HepG2 (cell line): ENCODE results near the gene SEMA4F. TPM values are rescaled to one million over a fixed set of nuclear protein-coding genes. Genes with fewer than 3 reads are reported as not detected.

Source experiments
- CBFB ChIP-seq: sonication (generic); formaldehyde crosslinking; IDR thresholded peaks from 2 replicates; pipeline ENCODE4 v1.4.0; 2020; ENCODE audit warnings: missing genetic modification reagents
- CBX2 ChIP-seq, 2 experiments: fragments of 200-600 bp in 1 of 2; sonication (generic); formaldehyde crosslinking in 1 of 2; IDR thresholded peaks; 2 replicates each; pipeline versions ENCODE4 v1.7.0 to v1.8.1; 2018 to 2022; ENCODE audit warnings: low read depth in 2 of 2, low read length in 1 of 2, mild to moderate bottlenecking in 1 of 2, missing genetic modification reagents in 1 of 2
- CCAR2 ChIP-seq: fragments of 200-400 bp; formaldehyde crosslinking; optimal IDR thresholded peaks from 2 replicates; pipeline ENCODE3; 2018; ENCODE audit warnings: low read depth, mild to moderate bottlenecking, low read length, moderate library complexity
- GLI4 ChIP-seq: sonication (generic); formaldehyde crosslinking; IDR thresholded peaks from 2 replicates; pipeline ENCODE4 v1.5.1; 2020; ENCODE audit warnings: missing genetic modification reagents, mild to moderate bottlenecking, moderate library complexity, borderline replicate concordance
- GTF2F1 ChIP-seq: fragments of 150-350 bp; IDR thresholded peaks from 2 replicates; pipeline ENCODE4 v1.6.1; 2014; ENCODE audit warnings: low read length
- HNF4G ChIP-seq, 2 experiments: sonication (generic) in 1 of 2; formaldehyde crosslinking in 1 of 2; IDR thresholded peaks; 2 replicates each; pipeline versions ENCODE4 v1.4.0 to v1.6.1; 2011 to 2020; ENCODE audit warnings: borderline replicate concordance in 2 of 2, low read depth in 2 of 2, mild to moderate bottlenecking in 2 of 2, low read length in 1 of 2, missing genetic modification reagents in 1 of 2, moderate library complexity in 1 of 2
- HNRNPL ChIP-seq: fragments of 200-400 bp; formaldehyde crosslinking; IDR thresholded peaks from 2 replicates; pipeline ENCODE4 v1.6.1; 2017; ENCODE audit warnings: mild to moderate bottlenecking, low read depth, low read length
- HOXA5 ChIP-seq: sonication (generic); formaldehyde crosslinking; IDR thresholded peaks from 2 replicates; pipeline ENCODE4 v1.4.0; 2020; ENCODE audit warnings: missing genetic modification reagents
- KDM5B ChIP-seq: sonication (generic); formaldehyde crosslinking; IDR thresholded peaks from 2 replicates; pipeline ENCODE4 v1.4.0; 2020; ENCODE audit warnings: missing genetic modification reagents, mild to moderate bottlenecking, borderline replicate concordance
- KMT2B ChIP-seq: IDR thresholded peaks from 2 replicates; pipeline ENCODE4 v1.6.1; 2016; ENCODE audit warnings: missing genetic modification reagents, missing compliant biosample characterization
- NCOR1 ChIP-seq: fragments of 200-600 bp; sonication (generic); IDR thresholded peaks from 2 replicates; pipeline ENCODE4 v1.7.0; 2017; ENCODE audit warnings: antibody characterized with exemption, low read length, borderline replicate concordance
- THAP9 ChIP-seq: sonication (generic); formaldehyde crosslinking; IDR thresholded peaks from 2 replicates; pipeline ENCODE4; 2020; ENCODE audit warnings: missing genetic modification reagents, mild to moderate bottlenecking, borderline replicate concordance
- ZNF180 ChIP-seq: sonication (generic); formaldehyde crosslinking; IDR thresholded peaks from 2 replicates; pipeline ENCODE4 v1.4.0; 2020; ENCODE audit warnings: low read depth, missing genetic modification reagents, borderline replicate concordance
- ZNF260 ChIP-seq: sonication (generic); formaldehyde crosslinking; IDR thresholded peaks from 2 replicates; pipeline ENCODE4 v1.4.0; 2020; ENCODE audit warnings: missing genetic modification reagents, low read depth, mild to moderate bottlenecking, borderline replicate concordance
- ZNF446 ChIP-seq: sonication (generic); formaldehyde crosslinking; IDR thresholded peaks from 2 replicates; pipeline ENCODE4 v1.5.0; 2020; ENCODE audit warnings: mild to moderate bottlenecking, missing genetic modification reagents
- ZNF530 ChIP-seq: sonication (generic); formaldehyde crosslinking; IDR thresholded peaks from 2 replicates; pipeline ENCODE4 v1.5.0; 2020; ENCODE audit warnings: low read depth, mild to moderate bottlenecking, missing genetic modification reagents
- ZNF564 ChIP-seq: sonication (generic); formaldehyde crosslinking; IDR thresholded peaks from 2 replicates; pipeline ENCODE4 v1.8.1; 2023; ENCODE audit warnings: mild to moderate bottlenecking, missing genetic modification reagents
- ZXDC ChIP-seq: sonication (generic); formaldehyde crosslinking; IDR thresholded peaks from 2 replicates; pipeline ENCODE4 v1.5.0; 2020; ENCODE audit warnings: mild to moderate bottlenecking, missing genetic modification reagents
- polyA plus RNA-seq, 8 experiments: library from polyadenylated mRNA; depleted of rRNA in 3 of 8; stranded (reverse) in 7 of 8; unstranded in 1 of 8; fragments of >200 nt; fragmentation: Illumina TruSeq in 4 of 8; extraction: Trizol in 4 of 8; gene quantifications; 2 replicates each; pipeline versions ENCODE4 v1.2.1 to v1.2.3, GENCODE V29; 2011 to 2016; ENCODE audit warnings: low read depth in 4 of 8, missing spikeins in 1 of 8, mixed read lengths in 1 of 8; ENCODE audit not compliant: insufficient read depth in 1 of 8
- total RNA-seq, 5 experiments: library from RNA; depleted of rRNA; stranded (reverse); fragments of >200 nt; fragmentation: Illumina TruSeq; extraction: Trizol; gene quantifications; 2 replicates each; pipeline ENCODE4 v1.2.3, GENCODE V29; 2016; ENCODE audit warnings: low read depth in 1 of 5
- TF ChIP-seq, protein P1 (sequence below): sonication (generic); formaldehyde crosslinking; IDR thresholded peaks from 2 replicates; pipeline ENCODE4 v1.5.1; 2020; ENCODE audit warnings: mild to moderate bottlenecking, missing genetic modification reagents, moderate library complexity

Gene SEMA4F
- total and polyA plus RNA-seq, 2 of the 13 experiments (the other 11 are each of a cell fraction or from before 2014, with no cell fraction given): 7.1 to 10.3 TPM

DNA sequence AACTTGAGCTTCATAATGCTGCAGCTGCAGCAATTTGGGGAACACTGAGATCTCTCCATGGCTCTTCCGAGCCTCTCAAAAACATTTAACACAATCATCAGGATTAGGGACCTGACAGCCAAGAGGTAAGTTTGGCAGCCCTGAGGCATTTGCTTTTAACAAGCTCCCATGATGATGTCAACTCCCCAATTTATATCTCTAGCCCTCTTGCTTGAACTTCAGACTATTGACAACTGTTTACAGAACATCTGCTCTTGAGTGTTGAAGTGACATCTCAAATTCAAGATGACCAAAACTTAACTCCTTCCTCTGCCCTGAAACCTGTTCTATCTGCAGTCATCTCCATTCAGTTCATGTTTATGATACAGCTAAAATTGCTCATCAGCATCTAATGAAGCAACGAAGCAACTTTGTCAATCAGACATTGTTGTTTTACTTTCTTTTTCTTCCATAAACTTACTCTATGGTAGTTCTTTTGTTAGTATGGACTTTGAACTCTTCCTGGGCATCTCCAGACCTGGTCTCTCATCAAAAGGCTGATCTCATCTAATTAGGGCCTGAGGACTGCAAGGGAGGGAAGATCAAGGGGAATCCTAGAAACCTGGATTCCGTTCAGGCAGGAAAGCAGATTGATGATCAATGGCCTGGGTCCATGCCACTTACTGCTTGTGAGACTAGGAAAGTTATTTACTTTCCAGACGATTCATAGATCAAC is 48.1 kb downstream of the SEMA4F start (continued):
- TF ChIP-seq, protein P1, sequence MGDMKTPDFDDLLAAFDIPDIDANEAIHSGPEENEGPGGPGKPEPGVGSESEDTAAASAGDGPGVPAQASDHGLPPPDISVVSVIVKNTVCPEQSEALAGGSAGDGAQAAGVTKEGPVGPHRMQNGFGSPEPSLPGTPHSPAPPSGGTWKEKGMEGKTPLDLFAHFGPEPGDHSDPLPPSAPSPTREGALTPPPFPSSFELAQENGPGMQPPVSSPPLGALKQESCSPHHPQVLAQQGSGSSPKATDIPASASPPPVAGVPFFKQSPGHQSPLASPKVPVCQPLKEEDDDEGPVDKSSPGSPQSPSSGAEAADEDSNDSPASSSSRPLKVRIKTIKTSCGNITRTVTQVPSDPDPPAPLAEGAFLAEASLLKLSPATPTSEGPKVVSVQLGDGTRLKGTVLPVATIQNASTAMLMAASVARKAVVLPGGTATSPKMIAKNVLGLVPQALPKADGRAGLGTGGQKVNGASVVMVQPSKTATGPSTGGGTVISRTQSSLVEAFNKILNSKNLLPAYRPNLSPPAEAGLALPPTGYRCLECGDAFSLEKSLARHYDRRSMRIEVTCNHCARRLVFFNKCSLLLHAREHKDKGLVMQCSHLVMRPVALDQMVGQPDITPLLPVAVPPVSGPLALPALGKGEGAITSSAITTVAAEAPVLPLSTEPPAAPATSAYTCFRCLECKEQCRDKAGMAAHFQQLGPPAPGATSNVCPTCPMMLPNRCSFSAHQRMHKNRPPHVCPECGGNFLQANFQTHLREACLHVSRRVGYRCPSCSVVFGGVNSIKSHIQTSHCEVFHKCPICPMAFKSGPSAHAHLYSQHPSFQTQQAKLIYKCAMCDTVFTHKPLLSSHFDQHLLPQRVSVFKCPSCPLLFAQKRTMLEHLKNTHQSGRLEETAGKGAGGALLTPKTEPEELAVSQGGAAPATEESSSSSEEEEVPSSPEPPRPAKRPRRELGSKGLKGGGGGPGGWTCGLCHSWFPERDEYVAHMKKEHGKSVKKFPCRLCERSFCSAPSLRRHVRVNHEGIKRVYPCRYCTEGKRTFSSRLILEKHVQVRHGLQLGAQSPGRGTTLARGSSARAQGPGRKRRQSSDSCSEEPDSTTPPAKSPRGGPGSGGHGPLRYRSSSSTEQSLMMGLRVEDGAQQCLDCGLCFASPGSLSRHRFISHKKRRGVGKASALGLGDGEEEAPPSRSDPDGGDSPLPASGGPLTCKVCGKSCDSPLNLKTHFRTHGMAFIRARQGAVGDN (CRISPR knock-in tag): no peak
- TF ChIP-seq KDM5B (CRISPR knock-in tag) (no peak), ZNF180 (CRISPR knock-in tag) (no peak), ZNF564 (no peak), GLI4 (CRISPR knock-in tag) (no peak), CCAR2 (no peak), HNF4G (IDR thresholded peaks at IDR 0.05; ENCODE audit: borderline replicate concordance, low read depth, low read length) (no peak), HNF4G (CRISPR knock-in tag; IDR thresholded peaks at IDR 0.05; ENCODE audit: borderline replicate concordance, low read depth) (no peak), CBFB (CRISPR knock-in tag) (no peak), GTF2F1 (no peak), ZNF446 (no peak), NCOR1 (no peak), KMT2B (CRISPR knock-in tag) (no peak), CBX2 (IDR thresholded peaks at IDR 0.05; ENCODE audit: low read depth, low read length) (no peak), CBX2 (CRISPR knock-in tag; IDR thresholded peaks at IDR 0.05; ENCODE audit: low read depth) (no peak), HOXA5 (CRISPR knock-in tag) (0 out of 2 replicates have a peak, but pooled peaks have one; percentile 22), ZNF530 (CRISPR knock-in tag) (no peak), HNRNPL (no peak), THAP9 (CRISPR knock-in tag) (no peak), ZXDC (CRISPR knock-in tag) (no peak), ZNF260 (CRISPR knock-in tag) (no peak)
